Naive thymus-derived CD8-positive, alpha-beta T cell (primary cell): ENCODE measurements around the gene SNX30. TPM values are rescaled to one million over a fixed set of nuclear protein-coding genes. Genes with fewer than 3 reads are reported as not detected.

ENCODE experiments used
- ATAC-seq, 2 donors: fragments of 150-1000 bp; cut with Tn5 transposase in 1 of 2; sonication (Bioruptor Pico), chemical (Tn5 transposase) in 1 of 2; 1 replicate in 1 of 2; 2 replicates in 1 of 2; pipeline ENCODE4 v1.10.0; 2021; ENCODE audit warnings: mild to moderate bottlenecking in 2 of 2, moderate library complexity in 2 of 2
- POLR2A ChIA-PET: fragments of 350-600 bp; sonication (Branson Sonifier 250); formaldehyde crosslinking; loops from one replicate; lab custom pipeline; 2021; ENCODE audit warnings: antibody characterized with exemption; lab: Charles Lee
- DNase-seq, 10 donors: peaks; one replicate each; pipeline versions ENCODE4 v3.0.0 to v3.0.0-alpha.2; 2020 to 2022
- H3K27ac Mint-ChIP-seq, 10 donors: one replicate each; pipeline ENCODE4 v1.8.0; 2020 to 2022; ENCODE audit warnings: mild to moderate bottlenecking in 10 of 10, mixed read lengths in 10 of 10, moderate library complexity in 4 of 10, inconsistent platforms in 1 of 10
- H3K27me3 Mint-ChIP-seq, 5 donors: one replicate each; pipeline ENCODE4 v1.8.0; 2021 to 2022; ENCODE audit warnings: mixed read lengths in 5 of 5
- H3K36me3 Mint-ChIP-seq, 3 donors: one replicate each; pipeline ENCODE4 v1.8.0; 2020 to 2022; ENCODE audit warnings: mixed read lengths in 3 of 3, mild to moderate bottlenecking in 2 of 3, inconsistent platforms in 1 of 3
- H3K4me1 Mint-ChIP-seq, 4 donors: one replicate each; pipeline ENCODE4 v1.8.0; 2021 to 2022; ENCODE audit warnings: mixed read lengths in 4 of 4
- H3K4me3 Mint-ChIP-seq, 10 donors: one replicate each; pipeline ENCODE4 v1.8.0; 2020 to 2022; ENCODE audit warnings: mild to moderate bottlenecking in 10 of 10, mixed read lengths in 10 of 10, moderate library complexity in 6 of 10, inconsistent platforms in 1 of 10
- H3K9me3 Mint-ChIP-seq, 9 donors: one replicate each; pipeline ENCODE4 v1.8.0; 2020 to 2022; ENCODE audit warnings: mixed read lengths in 9 of 9, mild to moderate bottlenecking in 3 of 9, inconsistent platforms in 1 of 9, moderate library complexity in 1 of 9
- polyA plus RNA-seq, 3 donors: library from polyadenylated mRNA; unstranded; fragments of 300-500 nt; fragmentation: Illumina TruSeq; gene quantifications; one replicate each; pipeline ENCODE4 v1.2.3, GENCODE V29; 2021
- total RNA-seq, 8 experiments: library from RNA in 2 of 8; stranded (reverse) in 2 of 8; gene quantifications; one replicate each; pipeline ENCODE4 v1.2.3 and lab custom pipeline; 2021 to 2026

SNX30 gene
- total and polyA plus RNA-seq, 5 experiments from 2014 or later, result 1.7 to 10.4 (median 3.6) TPM

DNA sequence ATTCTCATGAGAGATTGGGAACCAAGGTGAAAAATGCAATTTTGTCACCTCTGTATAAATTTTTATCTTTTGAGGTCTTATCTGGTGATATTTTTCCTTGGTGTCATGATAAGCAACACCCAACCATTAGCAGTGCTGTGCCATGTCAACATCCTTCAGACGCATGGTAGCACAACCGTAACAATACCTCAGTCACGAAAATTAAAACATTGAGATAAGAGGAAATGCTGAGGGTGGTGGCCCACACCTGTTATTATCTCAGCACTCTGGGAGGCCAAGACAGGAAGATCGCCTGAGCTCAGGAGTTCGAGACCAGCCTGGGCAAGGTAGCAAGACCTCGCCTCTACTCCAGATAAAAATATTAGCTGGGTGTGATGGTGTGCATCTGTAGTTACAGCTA lies 107.4 kb downstream of the SNX30 start:
- Mint-ChIP-seq H3K36me3 (peaks cover 0 to 28% (median 7%) of the 10 kb centered on the region in 3 donors), H3K9me3 (no peaks in the 10 kb centered on the region), H3K27me3 (no peaks in the 10 kb centered on the region), H3K4me3 (no peak overlapping the region), H3K4me1 (peaks cover 9 to 41% (median 12%) of the 10 kb centered on the region in 4 donors), H3K27ac (no peak overlapping the region)
- ATAC-seq, result no peak
- POLR2A ChIA-PET, result no interaction called here
- DNase-seq, result no peak

DNA sequence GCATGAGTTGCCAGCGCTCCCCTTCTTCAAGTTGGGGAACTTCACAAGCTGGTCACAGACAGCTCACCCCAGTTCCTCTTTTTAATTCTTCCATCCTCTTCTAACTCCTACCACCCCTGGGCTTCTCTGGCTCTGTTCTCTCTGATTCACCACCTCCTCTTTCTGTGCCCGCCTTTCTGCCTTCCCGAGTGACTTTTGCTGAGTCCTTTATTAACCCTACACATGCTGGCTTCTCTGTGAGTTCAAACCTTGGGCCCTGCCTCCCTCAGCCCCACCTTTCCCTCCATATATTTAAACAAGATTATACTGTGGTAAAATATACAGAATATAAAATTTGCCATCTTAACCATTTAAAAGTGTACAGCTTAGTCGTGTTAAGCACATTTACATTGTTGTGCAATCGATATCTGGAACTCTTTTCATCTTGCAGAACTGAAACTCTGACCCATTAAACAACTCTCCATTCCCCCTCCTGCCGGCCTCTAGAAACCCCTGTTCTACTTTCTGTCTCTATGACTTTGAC lies 108.1 kb downstream of the SNX30 start:
- ATAC-seq (no peak), DNase-seq (no peak)
- Mint-ChIP-seq H3K4me1 (peaks cover 11 to 48% (median 16%) of the 10 kb centered on the region in 4 donors), H3K27me3 (no peaks in the 10 kb centered on the region), H3K4me3 (no peak overlapping the region), H3K27ac (peak overlapping the region in 1 of 10 donors; percentile 35), H3K36me3 (peaks cover 0 to 29% (median 5%) of the 10 kb centered on the region in 3 donors), H3K9me3 (no peaks in the 10 kb centered on the region)
- POLR2A ChIA-PET, result no interaction called here

DNA sequence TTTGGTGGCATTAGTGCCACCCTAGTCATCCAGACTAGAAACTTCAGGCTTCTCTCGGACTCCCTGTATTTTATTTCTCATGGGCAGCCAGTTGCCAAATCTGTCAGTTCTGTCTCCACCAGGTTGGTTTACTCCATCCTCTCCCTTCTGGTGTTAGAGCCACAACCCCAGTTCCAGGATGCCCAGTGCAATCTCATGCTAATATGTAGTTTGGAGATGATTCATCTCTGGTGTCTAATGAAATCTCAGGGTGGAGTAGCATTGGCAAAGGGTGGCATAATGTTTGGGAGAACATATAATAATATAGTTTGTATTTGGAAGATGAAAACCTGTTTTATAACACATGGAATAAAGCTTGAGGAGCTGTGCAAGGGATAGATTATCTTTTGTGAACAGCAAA lies 109.9 kb downstream of the SNX30 start:
- Mint-ChIP-seq H3K27me3 (no peaks in the 10 kb centered on the region), H3K36me3 (peaks cover 0 to 22% (median 7%) of the 10 kb centered on the region in 3 donors), H3K4me1 (peaks cover 9 to 52% (median 15%) of the 10 kb centered on the region in 4 donors), H3K4me3 (no peak overlapping the region), H3K27ac (no peak overlapping the region), H3K9me3 (no peaks in the 10 kb centered on the region)
- no peak for DNase-seq
- POLR2A ChIA-PET, result no interaction called here
- ATAC-seq, result no peak

DNA sequence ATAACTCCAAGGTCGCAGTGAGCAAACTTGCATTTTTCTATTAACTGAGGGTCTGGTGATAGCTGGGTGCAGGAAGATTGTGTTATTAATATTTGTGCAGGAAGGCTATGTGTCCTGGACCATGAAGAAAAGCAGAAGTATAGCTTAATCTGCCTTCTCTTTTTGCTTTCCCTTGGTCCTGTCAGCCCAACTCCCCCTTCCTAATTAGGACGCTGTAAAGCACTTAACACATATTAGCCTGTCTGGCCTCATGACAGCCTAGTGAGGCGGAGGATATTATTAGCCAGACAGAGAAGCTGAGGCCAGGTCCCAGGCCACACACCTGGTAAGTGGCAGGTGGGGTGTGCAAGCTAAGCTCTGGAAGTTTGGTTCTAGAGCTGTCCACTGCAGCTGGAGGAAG lies 110.6 kb downstream of the SNX30 start:
- ATAC-seq (no peak), DNase-seq (no peak)
- Mint-ChIP-seq H3K27ac (peak overlapping the region in 1 of 10 donors; percentile 15), H3K9me3 (no peaks in the 10 kb centered on the region), H3K27me3 (no peaks in the 10 kb centered on the region), H3K4me1 (peaks cover 9 to 52% (median 13%) of the 10 kb centered on the region in 4 donors), H3K36me3 (peaks cover 0 to 21% (median 12%) of the 10 kb centered on the region in 3 donors), H3K4me3 (peak overlapping the region in 1 of 10 donors; percentile 3)
- POLR2A ChIA-PET, result no interaction called here

DNA sequence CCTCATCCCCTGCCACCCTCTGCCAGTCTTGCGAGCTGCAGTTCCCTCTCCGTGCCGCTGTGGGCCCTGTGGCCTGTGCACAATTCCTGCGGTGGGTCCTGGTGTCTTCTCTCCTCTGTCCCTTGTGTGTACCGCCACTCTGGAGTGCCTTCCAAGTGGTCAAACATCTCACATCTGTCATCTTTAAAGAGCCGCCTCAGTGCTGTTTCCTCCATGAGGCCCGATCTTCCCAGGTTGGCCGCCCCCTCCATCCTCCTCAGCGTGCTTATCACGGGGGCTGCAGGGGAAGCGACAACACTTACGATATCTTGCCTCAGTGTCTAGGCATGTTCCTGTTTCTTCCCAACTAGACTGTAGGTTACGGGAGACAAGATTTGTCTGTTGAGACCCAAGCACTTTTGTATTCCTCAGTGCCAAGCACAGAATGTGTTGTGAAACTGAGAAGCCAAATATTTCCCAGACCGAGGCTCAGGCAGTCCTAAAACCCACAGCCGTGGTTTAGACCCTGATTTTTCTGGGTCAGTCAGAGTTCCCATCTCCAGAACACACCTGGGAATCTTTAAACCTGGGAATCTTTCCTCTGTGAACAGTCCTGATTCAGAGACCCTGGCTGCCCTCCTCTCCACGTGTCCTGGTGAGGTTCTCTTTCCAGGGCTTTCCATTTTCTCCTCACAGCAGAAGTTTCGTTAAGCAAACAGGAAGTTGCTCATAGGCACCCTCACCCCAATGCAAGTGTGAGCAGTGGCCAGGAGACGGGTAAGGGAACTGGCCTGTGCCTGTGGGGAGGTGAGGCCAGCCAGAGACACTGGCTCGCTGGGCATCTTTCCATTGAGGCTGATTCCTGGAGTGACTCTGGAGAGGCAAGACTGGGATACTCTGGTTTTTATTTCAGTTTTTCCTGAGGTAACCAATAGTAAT lies 111.3 kb downstream of the SNX30 start:
- DNase-seq, result no peak
- Mint-ChIP-seq H3K4me3 (peak overlapping the region in 1 of 10 donors; percentile 9), H3K9me3 (no peaks in the 10 kb centered on the region), H3K36me3 (peaks cover 0 to 26% (median 12%) of the 10 kb centered on the region in 3 donors), H3K4me1 (peaks cover 9 to 52% (median 11%) of the 10 kb centered on the region in 4 donors), H3K27me3 (no peaks in the 10 kb centered on the region), H3K27ac (peak overlapping the region in 1 of 10 donors; percentile 15)
- POLR2A ChIA-PET, result no interaction called here
- ATAC-seq, result no peak

DNA sequence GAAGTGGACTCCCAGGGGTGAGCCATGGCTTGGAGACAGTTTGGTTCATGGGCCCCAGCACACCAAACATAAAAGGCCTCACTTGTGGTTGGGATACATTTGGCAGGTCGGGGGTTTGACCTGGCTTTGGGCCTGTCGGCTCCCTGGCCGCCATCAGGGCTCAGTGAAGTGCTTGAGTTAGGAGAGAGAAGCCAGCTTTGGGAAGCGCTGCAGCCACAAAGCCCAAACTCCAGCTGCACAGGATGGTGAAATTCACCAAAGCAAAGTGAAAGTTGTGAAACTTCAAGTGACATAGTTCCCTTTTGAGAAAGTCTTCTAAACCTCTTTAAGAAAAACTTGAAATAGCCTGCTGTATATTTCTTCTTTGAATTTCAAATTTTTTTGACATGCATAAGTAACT lies 112.7 kb downstream of the SNX30 start:
- peak overlapping the region in 2 of 10 donors; percentile 23 to 24 for H3K27ac Mint-ChIP-seq
- H3K4me1 Mint-ChIP-seq, result peaks cover 9 to 46% (median 11%) of the 10 kb centered on the region in 4 donors
- POLR2A ChIA-PET, result no interaction called here

DNA sequence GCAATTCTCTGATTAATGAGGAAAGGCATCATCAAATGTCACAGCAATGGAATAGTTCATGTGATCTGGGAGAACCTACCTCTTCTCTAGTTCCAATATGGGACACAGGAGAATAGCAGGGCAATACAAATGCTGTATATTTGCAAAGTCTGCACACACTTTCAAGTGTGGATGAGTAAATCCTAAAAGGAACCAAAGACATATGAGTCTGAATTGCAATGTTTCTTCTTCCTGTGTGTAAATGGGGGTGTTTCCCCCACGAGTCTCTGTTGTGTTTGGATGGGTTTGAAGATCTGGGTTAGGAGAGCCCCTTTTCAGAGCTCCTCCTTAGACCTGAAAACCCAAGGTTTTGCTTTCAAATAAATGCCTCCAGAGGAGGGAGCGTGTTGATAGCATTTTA lies 113.2 kb downstream of the SNX30 start:
- H3K27me3 Mint-ChIP-seq, result no peaks in the 10 kb centered on the region
- ATAC-seq, result no peak
- peaks cover 7 to 41% (median 11%) of the 10 kb centered on the region in 4 donors for H3K4me1 Mint-ChIP-seq
- H3K27ac Mint-ChIP-seq, result peak overlapping the region in 3 of 10 donors; percentile 20 to 24 (median 23)
- peaks cover 0 to 41% (median 23%) of the 10 kb centered on the region in 3 donors for H3K36me3 Mint-ChIP-seq
- H3K9me3 Mint-ChIP-seq, result no peaks in the 10 kb centered on the region
- POLR2A ChIA-PET, result no interaction called here
- no peak overlapping the region for H3K4me3 Mint-ChIP-seq
- DNase-seq, result no peak

More for the DNA sequence above, 112.7 kb downstream of the SNX30 start:
- DNase-seq (no peak), ATAC-seq (no peak)
- Mint-ChIP-seq H3K36me3 (peaks cover 0 to 38% (median 17%) of the 10 kb centered on the region in 3 donors), H3K4me3 (peak overlapping the region in 1 of 10 donors; percentile 11), H3K27me3 (no peaks in the 10 kb centered on the region), H3K9me3 (no peaks in the 10 kb centered on the region)

DNA sequence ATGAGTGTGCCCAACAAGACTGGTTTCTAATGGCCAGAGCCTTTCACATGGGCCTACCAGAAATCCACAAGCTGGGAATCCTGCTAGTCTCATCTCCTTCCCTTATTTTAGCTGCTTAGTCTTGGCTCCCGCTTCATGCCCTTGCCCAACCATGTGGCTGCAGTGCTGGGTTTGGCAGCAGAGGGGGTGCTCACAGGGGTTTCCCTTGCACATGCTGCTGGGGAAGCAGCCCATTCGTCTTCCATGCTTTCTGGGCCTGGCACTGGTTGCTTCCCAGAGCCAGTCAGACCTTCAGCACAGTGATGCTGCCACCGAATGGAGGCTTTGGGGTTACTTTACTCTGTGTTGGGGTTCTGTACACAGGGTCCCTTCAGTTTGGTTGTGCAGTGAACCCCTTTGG lies 113.8 kb downstream of the SNX30 start:
- H3K9me3 Mint-ChIP-seq, result no peaks in the 10 kb centered on the region
- H3K36me3 Mint-ChIP-seq, result peaks cover 3 to 46% (median 26%) of the 10 kb centered on the region in 3 donors
- no peaks in the 10 kb centered on the region for H3K27me3 Mint-ChIP-seq
- H3K4me3 Mint-ChIP-seq, result no peak overlapping the region
- peaks cover 7 to 39% (median 11%) of the 10 kb centered on the region in 4 donors for H3K4me1 Mint-ChIP-seq
- DNase-seq, result no peak
- POLR2A ChIA-PET, result no interaction called here
- no peak overlapping the region for H3K27ac Mint-ChIP-seq
- ATAC-seq, result no peak

DNA sequence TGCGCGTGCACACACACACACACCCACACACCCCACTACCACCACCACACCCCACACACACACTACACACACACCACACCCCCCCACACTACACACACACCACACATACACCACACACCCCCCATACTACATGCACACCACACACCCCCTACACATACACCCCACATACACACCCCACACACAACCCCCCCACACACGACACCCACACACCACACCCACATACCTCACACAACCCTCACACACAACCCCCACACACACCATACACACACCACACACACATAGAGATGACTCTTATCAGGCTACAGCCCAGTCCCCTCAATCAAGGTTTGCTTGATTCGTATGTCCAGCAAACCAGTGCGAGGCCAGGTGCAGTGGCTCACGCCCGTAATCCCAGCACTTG lies 114.4 kb downstream of the SNX30 start:
- no peaks in the 10 kb centered on the region for H3K27me3 Mint-ChIP-seq
- H3K9me3 Mint-ChIP-seq, result no peaks in the 10 kb centered on the region
- POLR2A ChIA-PET, result interaction anchor here (0.7 kb wide), 1 partner anchor 973 kb away, joined by 3 read pairs; no protein-coding TSS in a partner anchor
- peaks cover 9 to 52% (median 31%) of the 10 kb centered on the region in 3 donors for H3K36me3 Mint-ChIP-seq
- no peak for ATAC-seq
- H3K4me3 Mint-ChIP-seq, result peak overlapping the region in 1 of 10 donors; percentile 38
- DNase-seq, result no peak
- peak overlapping the region in 2 of 10 donors; percentile 38 to 62 for H3K27ac Mint-ChIP-seq
- peaks cover 7 to 39% (median 12%) of the 10 kb centered on the region in 4 donors for H3K4me1 Mint-ChIP-seq

DNA sequence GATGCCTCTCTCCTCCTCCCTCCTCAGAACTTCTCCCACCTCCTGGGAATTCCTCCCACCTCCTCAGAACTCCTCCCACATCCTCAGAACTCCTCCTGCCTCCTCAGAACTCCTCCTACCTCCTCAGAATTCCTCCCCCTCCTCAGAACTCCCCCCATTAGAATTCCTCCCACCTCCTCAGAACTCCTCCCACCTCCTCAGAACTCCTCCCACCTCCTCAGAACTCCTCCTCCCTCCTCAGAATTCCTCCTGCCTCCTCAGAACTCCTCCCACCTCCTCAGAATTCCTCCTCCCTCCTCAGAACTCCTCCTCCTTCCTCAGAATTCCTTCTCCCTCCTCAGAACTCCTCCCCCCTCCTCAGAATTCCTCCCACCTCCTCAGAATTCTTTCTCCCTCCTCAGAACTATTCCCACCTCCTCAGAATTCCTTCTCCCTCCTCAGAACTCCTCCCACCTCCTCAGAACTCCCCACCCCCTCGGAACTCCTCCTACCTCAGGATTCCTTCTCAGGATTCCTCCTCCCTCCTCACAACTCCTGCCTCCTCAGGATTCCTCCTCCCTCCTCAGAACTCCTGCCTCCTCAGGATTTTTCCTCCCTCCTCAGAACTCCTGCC lies 116.2 kb downstream of the SNX30 start:
- POLR2A ChIA-PET, result no interaction called here
- DNase-seq (no peak), ATAC-seq (no peak)
- peaks cover 16 to 63% (median 38%) of the 10 kb centered on the region in 3 donors for H3K36me3 Mint-ChIP-seq
- H3K27me3 Mint-ChIP-seq, result no peaks in the 10 kb centered on the region
- no peak overlapping the region for H3K27ac Mint-ChIP-seq
- peaks cover 6 to 32% (median 8%) of the 10 kb centered on the region in 4 donors for H3K4me1 Mint-ChIP-seq
- H3K9me3 Mint-ChIP-seq, result no peaks in the 10 kb centered on the region
- H3K4me3 Mint-ChIP-seq, result no peak overlapping the region

DNA sequence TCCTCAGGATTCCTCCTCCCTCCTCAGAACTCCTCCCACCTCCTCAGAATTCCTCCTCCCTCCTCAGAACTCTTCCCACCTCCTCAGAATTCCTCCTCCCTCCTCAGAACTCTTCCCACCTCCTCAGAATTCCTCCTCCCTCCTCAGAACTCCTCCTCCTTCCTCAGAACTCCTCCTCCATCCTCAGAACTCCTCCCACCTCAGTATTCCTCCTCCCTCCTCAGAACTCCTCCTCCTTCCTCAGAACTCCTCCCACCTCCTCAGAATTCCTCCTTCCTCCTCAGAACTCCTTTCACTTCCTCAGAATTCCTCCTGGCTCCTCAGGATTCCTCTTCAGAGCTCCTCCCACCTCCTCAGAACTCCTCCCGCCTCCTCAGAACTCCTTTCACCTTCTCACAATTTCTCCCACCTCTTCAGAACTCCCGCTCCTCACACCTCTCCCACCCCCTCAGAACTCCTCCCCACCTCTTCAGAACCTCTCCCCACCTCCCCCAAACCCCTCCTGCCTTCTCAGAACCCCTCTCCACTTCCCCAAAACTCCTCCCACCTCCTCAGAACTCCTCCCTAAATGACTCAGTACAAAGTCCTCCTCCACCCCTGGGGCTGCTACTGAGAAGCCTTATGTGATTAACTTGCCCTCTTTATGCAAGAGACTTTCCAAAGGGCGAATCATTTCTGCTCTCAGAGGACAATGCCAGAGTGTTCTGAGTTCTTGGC lies 116.9 kb downstream of the SNX30 start:
- Mint-ChIP-seq H3K27ac (peak overlapping the region in 4 of 10 donors; percentile 3 to 36 (median 25)), H3K4me1 (peaks cover 6 to 32% (median 8%) of the 10 kb centered on the region in 4 donors), H3K4me3 (no peak overlapping the region), H3K27me3 (no peaks in the 10 kb centered on the region), H3K36me3 (peaks cover 16 to 63% (median 38%) of the 10 kb centered on the region in 3 donors), H3K9me3 (no peaks in the 10 kb centered on the region)
- ATAC-seq (no peak), DNase-seq (no peak)
- POLR2A ChIA-PET, result no interaction called here

DNA sequence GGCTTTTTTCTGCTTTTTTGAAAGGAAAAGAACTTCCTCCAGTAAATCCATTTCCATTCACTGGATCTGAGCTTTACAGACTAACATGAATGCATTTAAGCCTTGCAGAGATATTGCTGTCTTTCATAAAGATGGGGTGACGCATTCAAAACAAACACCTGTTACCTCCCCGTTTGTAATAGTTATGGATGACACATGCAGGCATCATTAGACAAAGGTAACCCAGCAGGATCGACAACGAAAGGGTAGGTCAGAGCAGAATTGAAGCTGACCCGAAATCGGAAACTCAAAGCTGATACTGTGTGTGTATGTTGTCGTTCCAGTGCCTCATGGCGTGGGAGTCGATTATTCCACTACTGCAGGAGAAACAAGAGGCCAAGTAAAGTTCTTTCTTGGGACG lies 117.9 kb downstream of the SNX30 start:
- DNase-seq (no peak), ATAC-seq (no peak)
- H3K4me3 Mint-ChIP-seq, result no peak overlapping the region
- H3K27ac Mint-ChIP-seq, result no peak overlapping the region
- POLR2A ChIA-PET, result no interaction called here
- H3K27me3 Mint-ChIP-seq, result no peaks in the 10 kb centered on the region
- H3K36me3 Mint-ChIP-seq, result peaks cover 16 to 62% (median 37%) of the 10 kb centered on the region in 3 donors
- no peaks in the 10 kb centered on the region for H3K9me3 Mint-ChIP-seq
- peaks cover under 1 to 22% (median 6%) of the 10 kb centered on the region in 4 donors for H3K4me1 Mint-ChIP-seq
